ENCODE data around the gene LYRM4. TPM values are rescaled to one million over a fixed set of nuclear protein-coding genes. Genes with fewer than 3 reads are reported as not detected.
A peak's percentile ranks its signal among the peaks of the same experiment; 100 is the strongest.

The LYRM4 gene
- total RNA-seq, 2 donors from 2014 or later = 19.1 to 22.5 TPM

DNA sequence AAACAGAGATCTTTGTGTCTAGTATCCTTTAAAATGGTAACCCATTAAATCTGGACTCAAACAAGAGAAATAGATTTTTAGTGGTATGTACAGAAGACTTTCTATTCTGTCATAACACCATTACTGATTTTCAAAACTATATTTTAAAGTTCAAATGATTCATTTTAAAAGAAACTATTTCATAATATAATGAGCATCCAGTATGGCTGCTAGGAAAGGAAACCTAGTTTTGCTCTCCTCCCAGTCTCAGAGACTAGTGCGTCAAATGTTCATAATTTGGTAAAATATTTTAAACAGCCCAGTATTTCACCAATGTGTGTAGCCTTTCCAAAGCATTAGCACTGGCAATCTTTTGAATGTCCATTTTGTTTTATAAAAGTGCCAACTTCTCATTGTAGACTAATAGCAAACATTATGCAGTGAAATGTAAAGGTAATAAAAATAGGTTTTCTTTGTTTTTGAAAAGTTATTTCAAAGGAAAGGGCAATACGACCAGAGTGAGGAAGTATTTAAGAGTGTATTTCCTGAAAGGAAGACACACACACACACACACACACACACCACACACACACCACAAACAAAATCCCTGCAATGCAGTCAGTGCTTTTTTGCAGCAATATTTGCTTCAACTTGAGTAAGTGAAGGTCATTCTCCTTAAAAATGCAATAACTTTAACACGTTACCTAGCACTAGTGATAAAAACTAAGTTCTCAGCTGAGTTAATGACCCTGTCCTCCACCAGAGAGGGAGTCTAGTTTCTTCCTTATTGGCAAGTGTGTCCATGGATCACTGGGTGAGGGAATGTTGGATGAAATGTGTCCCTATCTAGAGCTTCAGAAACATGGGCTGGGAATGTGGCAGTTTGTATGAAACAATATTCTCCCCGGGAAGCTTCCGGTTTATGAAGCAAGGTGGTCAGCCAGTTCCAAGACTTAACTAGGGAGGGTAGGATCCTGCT is 171.0 kb downstream of the LYRM4 start:
- peaks cover 0 to 41% of the 10 kb centered on the region in 2 donors for H3K4me1 ChIP-seq
- H3K9me3 ChIP-seq = no peaks in the 10 kb centered on the region

DNA sequence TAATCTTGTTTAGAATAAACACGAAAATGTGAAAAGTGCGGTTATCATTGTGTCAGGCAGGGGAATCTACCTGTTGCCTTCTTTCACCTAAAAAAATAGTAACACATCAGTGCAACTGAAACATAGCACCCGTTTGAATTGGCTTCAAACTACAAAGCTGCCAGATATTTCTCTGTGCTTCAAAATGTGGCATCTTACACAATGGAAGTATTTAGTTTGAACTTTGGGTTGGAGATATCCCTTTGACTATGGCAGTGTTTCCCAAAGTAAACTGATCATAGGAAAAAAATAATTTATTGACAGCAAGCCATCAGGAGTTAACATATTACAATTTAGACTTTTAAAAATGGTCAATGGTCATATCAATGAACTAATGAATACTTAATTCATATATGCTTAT is 172.0 kb downstream of the LYRM4 start:
- Histone ChIP-seq H3K4me1 (peaks cover 0 to 41% of the 10 kb centered on the region in 2 donors), H3K4me3 (no peak overlapping the region), H3K27ac (no peak overlapping the region), H3K27me3 (no peaks in the 10 kb centered on the region), H3K36me3 (no peaks in the 10 kb centered on the region), H3K9me3 (no peaks in the 10 kb centered on the region)
- TF ChIP-seq, protein P1, sequence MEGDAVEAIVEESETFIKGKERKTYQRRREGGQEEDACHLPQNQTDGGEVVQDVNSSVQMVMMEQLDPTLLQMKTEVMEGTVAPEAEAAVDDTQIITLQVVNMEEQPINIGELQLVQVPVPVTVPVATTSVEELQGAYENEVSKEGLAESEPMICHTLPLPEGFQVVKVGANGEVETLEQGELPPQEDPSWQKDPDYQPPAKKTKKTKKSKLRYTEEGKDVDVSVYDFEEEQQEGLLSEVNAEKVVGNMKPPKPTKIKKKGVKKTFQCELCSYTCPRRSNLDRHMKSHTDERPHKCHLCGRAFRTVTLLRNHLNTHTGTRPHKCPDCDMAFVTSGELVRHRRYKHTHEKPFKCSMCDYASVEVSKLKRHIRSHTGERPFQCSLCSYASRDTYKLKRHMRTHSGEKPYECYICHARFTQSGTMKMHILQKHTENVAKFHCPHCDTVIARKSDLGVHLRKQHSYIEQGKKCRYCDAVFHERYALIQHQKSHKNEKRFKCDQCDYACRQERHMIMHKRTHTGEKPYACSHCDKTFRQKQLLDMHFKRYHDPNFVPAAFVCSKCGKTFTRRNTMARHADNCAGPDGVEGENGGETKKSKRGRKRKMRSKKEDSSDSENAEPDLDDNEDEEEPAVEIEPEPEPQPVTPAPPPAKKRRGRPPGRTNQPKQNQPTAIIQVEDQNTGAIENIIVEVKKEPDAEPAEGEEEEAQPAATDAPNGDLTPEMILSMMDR (IDR thresholded peaks at IDR 0.05) = no peak
- DNase-seq (ENCODE audit: low spot score) = no peak

More for the DNA sequence above, 171.0 kb downstream of the LYRM4 start:
- no peak overlapping the region for H3K4me3 ChIP-seq
- TF ChIP-seq, protein P1 (IDR thresholded peaks at IDR 0.05) = no peak
- peak; percentile 1 for DNase-seq (ENCODE audit: low spot score)
- peak overlapping the region; percentile 45 to 47 for H3K27ac ChIP-seq
- H3K36me3 ChIP-seq = no peaks in the 10 kb centered on the region
- H3K27me3 ChIP-seq = no peaks in the 10 kb centered on the region

DNA sequence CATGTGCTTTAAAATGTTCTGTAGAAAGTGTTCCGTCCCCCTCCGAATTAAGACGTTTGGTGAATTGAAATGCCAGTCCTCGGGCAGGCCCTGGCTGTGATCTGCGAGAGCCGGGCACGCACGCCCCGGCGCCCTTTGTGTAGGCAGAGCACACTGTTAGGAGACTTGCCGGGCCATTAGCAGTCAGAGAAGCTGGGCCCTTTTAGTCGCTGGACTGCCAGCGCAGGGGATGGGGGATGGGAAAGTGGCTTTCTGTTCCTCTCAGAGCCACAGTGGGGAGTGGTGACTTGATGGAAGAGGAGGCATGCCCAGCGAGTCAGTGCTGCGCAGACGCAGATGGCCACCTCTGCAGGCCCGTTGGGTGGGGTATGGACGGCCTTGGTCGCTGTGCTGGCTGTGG is 173.4 kb downstream of the LYRM4 start:
- Histone ChIP-seq H3K27me3 (no peaks in the 10 kb centered on the region), H3K4me1 (peaks cover 0 to 37% of the 10 kb centered on the region in 2 donors), H3K27ac (no peak overlapping the region), H3K9me3 (no peaks in the 10 kb centered on the region), H3K36me3 (no peaks in the 10 kb centered on the region), H3K4me3 (no peak overlapping the region)
- no peak for DNase-seq (ENCODE audit: low spot score)
- TF ChIP-seq, protein P1 (IDR thresholded peaks at IDR 0.05) = no peak

DNA sequence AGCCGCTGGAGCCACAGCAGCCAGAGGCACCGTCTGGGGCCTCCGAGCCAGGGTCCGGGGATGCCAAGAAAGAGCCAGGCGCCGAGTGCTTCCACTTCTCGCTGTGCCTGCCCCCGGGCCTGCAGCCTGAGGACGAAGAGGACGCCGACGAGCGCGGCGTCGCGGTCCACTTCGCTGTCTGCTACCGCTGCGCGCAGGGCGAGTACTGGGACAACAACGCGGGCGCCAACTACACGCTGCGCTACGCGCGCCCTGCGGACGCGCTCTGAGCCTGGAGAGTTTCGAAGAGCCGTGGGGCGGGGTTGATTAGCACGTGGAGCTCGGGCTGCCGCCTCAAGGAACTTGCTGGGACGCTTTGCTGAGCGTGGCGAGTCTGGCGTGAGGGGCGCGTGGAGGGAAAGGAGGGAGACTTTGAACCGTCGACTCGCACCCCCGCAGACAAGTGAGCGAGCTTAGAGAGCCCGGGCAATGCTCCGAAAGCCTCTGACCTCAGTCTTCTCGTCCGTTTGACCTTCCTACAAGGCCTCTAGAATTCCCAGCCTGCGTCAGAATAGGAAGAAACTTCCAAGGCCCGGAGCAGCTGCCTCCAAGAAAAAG is 174.4 kb downstream of the LYRM4 start:
- H3K27ac ChIP-seq = peak overlapping the region; percentile 88 to 94
- no peaks in the 10 kb centered on the region for H3K9me3 ChIP-seq
- H3K4me3 ChIP-seq = peak overlapping the region; percentile 45 to 74
- TF ChIP-seq, protein P1 (IDR thresholded peaks at IDR 0.05) = no peak
- peaks cover 0 to 37% of the 10 kb centered on the region in 2 donors for H3K4me1 ChIP-seq
- DNase-seq (ENCODE audit: low spot score) = no peak
- no peaks in the 10 kb centered on the region for H3K27me3 ChIP-seq
- H3K36me3 ChIP-seq = no peaks in the 10 kb centered on the region

DNA sequence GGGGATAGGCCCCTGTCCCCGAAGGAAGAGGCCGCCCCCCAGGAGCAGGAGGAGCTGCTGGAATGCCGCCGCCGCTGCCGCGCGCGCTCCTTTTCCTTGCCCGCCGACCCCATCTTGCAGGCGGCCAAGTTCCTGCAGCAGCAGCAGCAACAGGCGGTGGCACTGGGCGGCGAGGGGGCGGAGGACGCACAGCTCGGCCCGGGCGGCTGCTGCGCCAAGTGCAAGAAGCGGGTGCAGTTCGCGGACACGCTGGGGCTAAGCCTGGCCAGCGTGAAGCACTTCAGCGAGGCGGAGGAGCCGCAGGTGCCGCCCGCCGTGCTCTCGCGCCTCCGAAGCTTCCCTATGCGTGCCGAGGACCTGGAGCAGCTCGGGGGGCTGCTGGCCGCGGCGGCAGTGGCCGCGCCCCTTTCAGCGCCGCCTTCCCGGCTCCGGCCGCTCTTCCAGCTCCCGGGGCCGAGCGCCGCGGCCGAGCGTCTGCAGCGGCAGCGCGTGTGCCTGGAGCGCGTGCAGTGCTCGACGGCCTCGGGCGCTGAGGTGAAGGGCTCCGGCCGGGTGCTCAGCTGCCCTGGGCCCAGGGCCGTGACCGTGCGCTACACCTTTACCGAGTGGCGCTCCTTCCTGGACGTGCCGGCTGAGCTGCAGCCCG is 175.0 kb downstream of the LYRM4 start:
- Histone ChIP-seq H3K27me3 (no peaks in the 10 kb centered on the region), H3K36me3 (no peaks in the 10 kb centered on the region), H3K4me1 (peaks cover 0 to 37% of the 10 kb centered on the region in 2 donors), H3K4me3 (peak overlapping the region; percentile 45 to 74), H3K27ac (peak overlapping the region; percentile 88 to 94), H3K9me3 (no peaks in the 10 kb centered on the region)
- TF ChIP-seq, protein P1 (IDR thresholded peaks at IDR 0.05) = no peak
- DNase-seq (ENCODE audit: low spot score) = no peak
